VCaP (cell line): Measurements from ENCODE around the gene UGT1A5.

Source experiments
- H3K27ac ChIP-seq: fragments of 450-650 bp; 2 replicates; pipeline ENCODE4 v1.5.1; 2017
- CTCF ChIP-seq: fragments of 450-650 bp; conservative IDR thresholded peaks from 2 replicates; pipeline ENCODE4 v1.5.1; 2017; ENCODE audit warnings: mild to moderate bottlenecking, moderate library complexity

UGT1A5 gene

GRCh38 chr2:233698740-233699139, 14.0 kb upstream of the UGT1A5 start:
- TF ChIP-seq CTCF, result no peak
- H3K27ac ChIP-seq, result peak overlapping the region; percentile 92

- TF ChIP-seq CTCF, result no peak
- H3K27ac ChIP-seq, result peak overlapping the region; percentile 92
These were observed 13.2 kb upstream of the UGT1A5 start for GRCh38 chr2:233699424-233700027.

GRCh38 chr2:233700028-233700635, 12.6 kb upstream of the UGT1A5 start:
- no peak for TF ChIP-seq CTCF
- peak overlapping the region; percentile 92 for H3K27ac ChIP-seq

GRCh38 chr2:233700842-233701241, 11.9 kb upstream of the UGT1A5 start:
- peak overlapping the region; percentile 92 for H3K27ac ChIP-seq

GRCh38 chr2:233702238-233702637, 10.5 kb upstream of the UGT1A5 start:
- no peak for TF ChIP-seq CTCF

GRCh38 chr2:233705911-233706506, 6.7 kb upstream of the UGT1A5 start:
- no peak for TF ChIP-seq CTCF
- H3K27ac ChIP-seq, result no peak overlapping the region; the same call in 1 of the 2 replicates

More at GRCh38 chr2:233702238-233702637, 10.5 kb upstream of the UGT1A5 start:
- H3K27ac ChIP-seq, result no peak overlapping the region

- H3K27ac ChIP-seq, result no peak overlapping the region; the same call in 1 of the 2 replicates
- TF ChIP-seq CTCF, result no peak
These were observed 6.0 kb upstream of the UGT1A5 start for GRCh38 chr2:233706720-233707119.
